PC-9 (cell line): ENCODE results near the gene C2CD3. TPM values are rescaled to one million over a fixed set of nuclear protein-coding genes. Genes with fewer than 3 reads are reported as not detected.
"Not testable (repeated sequence)": the region's sequence is repeated elsewhere in the genome, so short reads cannot be mapped to it uniquely, and the experiment has no call there.

Source experiments
- BruUV-seq: library from RNA; stranded (reverse); fragments of 400-500 nt; replicated peaks from 2 replicates; lab custom pipeline; 2021; lab: Mats Ljungman, UMichigan
- CTCF ChIA-PET: fragments of 300-600 bp; sonication (Branson Sonifier 250); formaldehyde crosslinking; loops from one replicate; lab custom pipeline; 2022; ENCODE audit warnings: antibody characterized with exemption; lab: Charles Lee
- POLR2A ChIA-PET: fragments of 300-600 bp; sonication (Branson Sonifier 250); formaldehyde crosslinking; loops from one replicate; lab custom pipeline; 2022; ENCODE audit warnings: antibody characterized with exemption; ENCODE audit not compliant: unreplicated experiment; lab: Charles Lee
- DNase-seq, 2 experiments: peaks; one replicate each; pipeline versions ENCODE4 v3.0.0 to v3.0.0-alpha.2; 2015 to 2022; ENCODE audit warnings: mixed read lengths in 1 of 2
- H2AFZ ChIP-seq: fragments of 200-600 bp; sonication (generic); 2 replicates; pipeline ENCODE4 v1.8.1; 2017; ENCODE audit warnings: antibody characterized with exemption
- H3F3A ChIP-seq: fragments of 200-600 bp; sonication (generic); 2 replicates; pipeline ENCODE4 v1.8.1; 2017; ENCODE audit warnings: antibody characterized with exemption, mild to moderate bottlenecking, low read depth; ENCODE audit not compliant: insufficient read depth
- H3K27ac ChIP-seq: fragments of 200-600 bp; sonication (generic); 2 replicates; pipeline ENCODE4 v1.6.1; 2016; ENCODE audit warnings: mixed run types
- H3K27me3 ChIP-seq: fragments of 200-600 bp; sonication (generic); 2 replicates; pipeline ENCODE4 v1.6.1; 2016; ENCODE audit warnings: low read depth, mixed run types; ENCODE audit not compliant: insufficient read depth
- H3K36me3 ChIP-seq: fragments of 200-600 bp; sonication (generic); 2 replicates; pipeline ENCODE4 v1.6.1; 2016; ENCODE audit warnings: low read depth, mixed run types
- H3K4me1 ChIP-seq: fragments of 200-600 bp; sonication (generic); replicated peaks from 2 replicates; pipeline ENCODE4 v1.6.1; 2016; ENCODE audit warnings: mixed run types; ENCODE audit not compliant: insufficient read depth
- H3K4me2 ChIP-seq: fragments of 200-600 bp; sonication (generic); 2 replicates; pipeline ENCODE4 v1.6.1; 2017; ENCODE audit warnings: mixed run types
- H3K4me3 ChIP-seq: fragments of 200-600 bp; sonication (generic); 2 replicates; pipeline ENCODE4 v1.6.1; 2016; ENCODE audit warnings: mixed run types
- H3K79me2 ChIP-seq: fragments of 200-600 bp; sonication (generic); 2 replicates; pipeline ENCODE4 v1.6.1; 2017; ENCODE audit warnings: low read depth, mixed run types
- H3K9me2 ChIP-seq: fragments of 200-600 bp; sonication (generic); 2 replicates; pipeline ENCODE4 v1.8.1; 2017; ENCODE audit warnings: mild to moderate bottlenecking; ENCODE audit not compliant: insufficient read depth
- H3K9me3 ChIP-seq: fragments of 200-600 bp; sonication (generic); 2 replicates; pipeline ENCODE4 v1.8.1; 2016; ENCODE audit warnings: low read depth; ENCODE audit not compliant: insufficient read depth
- H4K20me1 ChIP-seq: fragments of 200-600 bp; sonication (generic); 2 replicates; pipeline ENCODE4 v1.8.1; 2017; ENCODE audit not compliant: insufficient read depth
- CTCF ChIP-seq: fragments of 200-600 bp; sonication (generic); conservative IDR thresholded peaks from 2 replicates; pipeline ENCODE4 v1.6.1; 2017; ENCODE audit warnings: mixed run types, antibody characterized with exemption, mild to moderate bottlenecking, moderate library complexity
- EZH2 ChIP-seq: fragments of 200-600 bp; sonication (generic); IDR thresholded peaks from 2 replicates; pipeline ENCODE4 v1.8.0; 2017; ENCODE audit warnings: antibody characterized with exemption, low read depth
- intact Hi-C: fragments of 100-400 bp; cut with micrococcal nuclease; formaldehyde crosslinking; loops from one replicate; pipeline ENCODE4 v1.10.0; 2022; ENCODE audit not compliant: unreplicated experiment
- total RNA-seq: library from RNA; stranded (reverse); gene quantifications from 2 replicates; pipeline ENCODE4 v1.2.3, GENCODE V29; 2021

C2CD3 gene
- total RNA-seq, 1 experiment from 2014 or later = 50.0 TPM

DNA sequence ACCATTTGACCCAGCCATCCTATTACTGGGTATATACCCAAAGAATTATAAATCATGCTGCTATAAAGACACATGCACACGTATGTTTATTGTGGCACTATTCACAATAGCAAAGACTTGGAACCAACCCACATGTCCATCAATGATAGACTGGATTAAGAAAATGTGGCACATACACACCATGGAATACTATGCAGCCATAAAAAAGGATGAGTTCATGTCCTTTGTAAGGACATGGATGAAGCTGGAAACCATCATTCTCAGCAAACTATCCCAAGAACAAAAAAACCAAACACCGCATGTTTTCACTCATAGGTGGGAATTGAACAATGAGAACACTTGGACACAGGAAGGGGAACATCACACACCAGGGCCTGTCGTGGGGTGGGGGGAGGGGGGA, 105.3 kb downstream of the C2CD3 start:
- CTCF ChIA-PET, H3K4me2 ChIP-seq, H4K20me1 ChIP-seq, H2AFZ ChIP-seq, H3K27me3 ChIP-seq, H3K9me3 ChIP-seq, H3K4me3 ChIP-seq, POLR2A ChIA-PET, H3K9me2 ChIP-seq, H3K36me3 ChIP-seq, DNase-seq, BruUV-seq: not testable (repeated sequence)
- intact Hi-C loops = loop anchor here (5.0 kb wide), 1 partner anchor 107 kb away; the partner anchor contains the start of genes C2CD3 and PPME1
- Histone ChIP-seq H3F3A (peaks cover 30% of the 10 kb centered on the region), H3K4me1 (peaks cover 47% of the 10 kb centered on the region), H3K79me2 (peaks cover 12% of the 10 kb centered on the region; the same call in 1 of the 2 replicates), H3K27ac (peak overlapping the region; percentile 94; the same call in 1 of the 2 replicates)

GRCh38 chr11:74063628-74064027, 107.2 kb downstream of the C2CD3 start:
- H3K9me2 ChIP-seq, intact Hi-C loops, H3K27me3 ChIP-seq, H3K4me3 ChIP-seq, BruUV-seq, CTCF ChIA-PET, H3K4me2 ChIP-seq, H4K20me1 ChIP-seq, H2AFZ ChIP-seq, H3K9me3 ChIP-seq, H3K36me3 ChIP-seq, DNase-seq, H3K27ac ChIP-seq: not testable (repeated sequence)
- Histone ChIP-seq H3K79me2 (peaks cover 12% of the 10 kb centered on the region; the same call in 1 of the 2 replicates), H3K4me1 (peaks cover 29% of the 10 kb centered on the region), H3F3A (peaks cover 11% of the 10 kb centered on the region)
- POLR2A ChIA-PET = interaction anchor here (0.5 kb wide), 1 partner anchor 81 kb away, joined by 3 read pairs; no protein-coding TSS in a partner anchor

GRCh38 chr11:74061599-74061998, 109.2 kb downstream of the C2CD3 start:
- H3K4me2 ChIP-seq, H4K20me1 ChIP-seq, H3K4me3 ChIP-seq, H3K9me2 ChIP-seq, H3F3A ChIP-seq, H2AFZ ChIP-seq, H3K9me3 ChIP-seq, H3K27me3 ChIP-seq, intact Hi-C loops, BruUV-seq, H3K79me2 ChIP-seq, CTCF ChIA-PET, H3K27ac ChIP-seq, DNase-seq, H3K36me3 ChIP-seq: not testable (repeated sequence)
- POLR2A ChIA-PET = interaction anchor here (0.6 kb wide), 1 partner anchor 82 kb away, joined by 5 read pairs; no protein-coding TSS in a partner anchor
- H3K4me1 ChIP-seq = peaks cover 25% of the 10 kb centered on the region

DNA sequence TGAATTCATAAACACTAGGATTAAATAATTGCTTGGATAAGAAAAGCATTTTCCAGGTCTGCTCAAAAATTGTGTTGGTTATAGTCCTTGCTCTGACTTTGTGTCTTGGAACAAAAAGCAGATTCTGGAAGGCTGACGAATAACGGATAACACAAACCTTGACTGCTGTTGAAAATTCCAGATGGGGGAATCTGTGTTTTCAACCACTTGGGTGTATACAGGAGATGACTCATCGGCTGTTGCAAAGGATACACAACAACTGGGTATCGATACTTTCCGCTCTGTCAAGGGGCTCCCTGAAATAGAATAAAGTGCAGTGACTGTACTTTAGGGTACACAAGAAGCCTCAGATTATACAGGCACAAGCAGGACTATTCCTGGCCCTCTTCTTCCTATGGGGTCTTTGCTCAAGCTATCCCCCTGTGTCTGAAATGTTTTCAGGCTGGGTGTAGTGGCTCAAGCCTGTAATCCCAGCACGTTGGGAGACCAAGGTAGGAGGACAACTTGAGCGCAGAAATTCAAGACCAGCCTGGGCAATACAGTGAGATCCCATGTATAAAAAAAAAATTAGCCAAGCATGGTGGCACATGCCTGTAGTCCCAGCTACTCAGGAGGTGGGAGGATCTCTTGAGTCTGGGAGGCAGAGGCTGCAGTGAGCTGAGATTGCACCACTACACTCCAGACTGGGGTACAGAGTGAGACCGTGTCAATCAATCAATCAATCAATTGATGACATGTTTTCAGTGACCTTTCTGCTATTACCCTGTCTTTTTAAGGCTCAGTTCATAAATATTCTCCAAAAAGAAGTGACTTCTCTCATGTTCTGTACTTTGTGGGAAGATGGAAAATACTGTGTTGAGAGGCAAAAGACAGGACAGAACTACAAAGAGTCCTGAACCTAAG, 113.3 kb downstream of the C2CD3 start:
- peak overlapping the region; percentile 72 for H3K27ac ChIP-seq
- no peaks in the 10 kb centered on the region for H4K20me1 ChIP-seq
- peaks cover 9% of the 10 kb centered on the region; the same call in 1 of the 2 replicates for H3K36me3 ChIP-seq
- H3K27me3 ChIP-seq = no peaks in the 10 kb centered on the region
- H3K9me2 ChIP-seq = no peaks in the 10 kb centered on the region
- peaks cover 6% of the 10 kb centered on the region; the same call in 1 of the 2 replicates for H3F3A ChIP-seq
- no peaks in the 10 kb centered on the region for H3K9me3 ChIP-seq
- ChIA-PET CTCF (interaction anchor here (0.6 kb wide), 1 partner anchor 12 kb away, joined by 3 read pairs; no protein-coding TSS in a partner anchor), POLR2A (interaction anchor here (0.7 kb wide), 1 partner anchor 38 kb away, joined by 9 read pairs; no protein-coding TSS in a partner anchor)
- no peak for TF ChIP-seq CTCF
- no peak for TF ChIP-seq EZH2
- H3K4me1 ChIP-seq = peaks cover 33% of the 10 kb centered on the region
- no peak overlapping the region for H2AFZ ChIP-seq
- DNase-seq = peak in 1 of 2 experiments; percentile 62
- H3K4me2 ChIP-seq = peak overlapping the region; percentile 12
- H3K4me3 ChIP-seq = no peak overlapping the region
- intact Hi-C loops = no loop called here
- H3K79me2 ChIP-seq = no peaks in the 10 kb centered on the region
- no TSS peak for BruUV-seq
